Measurements from ENCODE around the gene ZNF710.

The ZNF710 gene

GRCh38 chr15:90079619-90080457 lies 78.7 kb downstream of the ZNF710 start:
- Histone ChIP-seq H3K9ac (ENCODE audit: low read depth, low read length, poor library complexity, severe bottlenecking) (no peak overlapping the region), H3K79me2 (ENCODE audit: insufficient read depth, low read length) (no peaks in the 10 kb centered on the region), H3K9me2 (replicated peaks; ENCODE audit: low read depth, low read length) (no peaks in the 10 kb centered on the region), H3K9me3 (ENCODE audit: insufficient read depth, low read depth, low read length) (no peaks in the 10 kb centered on the region), H3K27me3 (ENCODE audit: insufficient read depth, low read length, poor library complexity, severe bottlenecking) (no peaks in the 10 kb centered on the region), H3K4me2 (ENCODE audit: low read depth, low read length, poor library complexity, severe bottlenecking) (no peak overlapping the region), H3K36me3 (ENCODE audit: insufficient read depth, low read length) (peaks cover 55% of the 10 kb centered on the region; the same call in 1 of the 2 replicates), H3K4me3 (ENCODE audit: low read length, poor library complexity, severe bottlenecking) (no peak overlapping the region), H4K20me1 (ENCODE audit: insufficient read depth, low read length, poor library complexity, severe bottlenecking) (no peaks in the 10 kb centered on the region), H3K4me1 (ENCODE audit: insufficient read depth, low read length, poor library complexity, severe bottlenecking) (no peaks in the 10 kb centered on the region), H2AFZ (ENCODE audit: low read length) (no peak overlapping the region), H3F3A (ENCODE audit: low read depth) (no peaks in the 10 kb centered on the region)
- TF ChIP-seq, protein P1, sequence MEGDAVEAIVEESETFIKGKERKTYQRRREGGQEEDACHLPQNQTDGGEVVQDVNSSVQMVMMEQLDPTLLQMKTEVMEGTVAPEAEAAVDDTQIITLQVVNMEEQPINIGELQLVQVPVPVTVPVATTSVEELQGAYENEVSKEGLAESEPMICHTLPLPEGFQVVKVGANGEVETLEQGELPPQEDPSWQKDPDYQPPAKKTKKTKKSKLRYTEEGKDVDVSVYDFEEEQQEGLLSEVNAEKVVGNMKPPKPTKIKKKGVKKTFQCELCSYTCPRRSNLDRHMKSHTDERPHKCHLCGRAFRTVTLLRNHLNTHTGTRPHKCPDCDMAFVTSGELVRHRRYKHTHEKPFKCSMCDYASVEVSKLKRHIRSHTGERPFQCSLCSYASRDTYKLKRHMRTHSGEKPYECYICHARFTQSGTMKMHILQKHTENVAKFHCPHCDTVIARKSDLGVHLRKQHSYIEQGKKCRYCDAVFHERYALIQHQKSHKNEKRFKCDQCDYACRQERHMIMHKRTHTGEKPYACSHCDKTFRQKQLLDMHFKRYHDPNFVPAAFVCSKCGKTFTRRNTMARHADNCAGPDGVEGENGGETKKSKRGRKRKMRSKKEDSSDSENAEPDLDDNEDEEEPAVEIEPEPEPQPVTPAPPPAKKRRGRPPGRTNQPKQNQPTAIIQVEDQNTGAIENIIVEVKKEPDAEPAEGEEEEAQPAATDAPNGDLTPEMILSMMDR (conservative IDR thresholded peaks at IDR 0.05; ENCODE audit: low read length) = no peak
- no peak for TF ChIP-seq EZH2phosphoT487 (IDR thresholded peaks at IDR 0.05; ENCODE audit: borderline replicate concordance)

DNA sequence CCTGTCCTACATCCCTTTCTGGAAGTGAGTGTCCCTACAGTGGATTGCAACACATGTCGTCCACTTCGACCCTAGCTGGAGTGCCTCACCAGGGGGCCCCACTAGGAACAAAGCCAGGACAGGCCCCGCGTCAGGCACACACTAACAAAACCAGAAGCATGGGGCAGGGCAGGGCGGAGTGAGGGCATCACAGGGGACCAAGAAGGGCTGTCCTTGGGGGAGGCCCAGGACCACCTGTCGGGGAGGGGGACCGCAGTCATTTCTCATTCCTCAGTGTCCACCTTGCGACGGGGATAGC lies 79.3 kb downstream of the ZNF710 start:
- no peak overlapping the region for H2AFZ ChIP-seq (ENCODE audit: low read length)
- H3K4me2 ChIP-seq (ENCODE audit: low read depth, low read length, poor library complexity, severe bottlenecking) = no peak overlapping the region
- no peaks in the 10 kb centered on the region for H3K9me2 ChIP-seq (replicated peaks; ENCODE audit: low read depth, low read length)
- no peak overlapping the region for H3K9ac ChIP-seq (ENCODE audit: low read depth, low read length, poor library complexity, severe bottlenecking)
- no peaks in the 10 kb centered on the region for H4K20me1 ChIP-seq (ENCODE audit: insufficient read depth, low read length, poor library complexity, severe bottlenecking)
- no peak for TF ChIP-seq EZH2phosphoT487 (IDR thresholded peaks at IDR 0.05; ENCODE audit: borderline replicate concordance)
- TF ChIP-seq, protein P1 (conservative IDR thresholded peaks at IDR 0.05; ENCODE audit: low read length) = no peak
- peaks cover 54% of the 10 kb centered on the region; the same call in 1 of the 2 replicates for H3K36me3 ChIP-seq (ENCODE audit: insufficient read depth, low read length)
- H3K4me1 ChIP-seq (ENCODE audit: insufficient read depth, low read length, poor library complexity, severe bottlenecking) = no peaks in the 10 kb centered on the region
- H3F3A ChIP-seq (ENCODE audit: low read depth) = no peaks in the 10 kb centered on the region
- no peaks in the 10 kb centered on the region for H3K79me2 ChIP-seq (ENCODE audit: insufficient read depth, low read length)
- no peak overlapping the region for H3K4me3 ChIP-seq (ENCODE audit: low read length, poor library complexity, severe bottlenecking)
- H3K9me3 ChIP-seq (ENCODE audit: insufficient read depth, low read depth, low read length) = no peaks in the 10 kb centered on the region
- no peaks in the 10 kb centered on the region for H3K27me3 ChIP-seq (ENCODE audit: insufficient read depth, low read length, poor library complexity, severe bottlenecking)

DNA sequence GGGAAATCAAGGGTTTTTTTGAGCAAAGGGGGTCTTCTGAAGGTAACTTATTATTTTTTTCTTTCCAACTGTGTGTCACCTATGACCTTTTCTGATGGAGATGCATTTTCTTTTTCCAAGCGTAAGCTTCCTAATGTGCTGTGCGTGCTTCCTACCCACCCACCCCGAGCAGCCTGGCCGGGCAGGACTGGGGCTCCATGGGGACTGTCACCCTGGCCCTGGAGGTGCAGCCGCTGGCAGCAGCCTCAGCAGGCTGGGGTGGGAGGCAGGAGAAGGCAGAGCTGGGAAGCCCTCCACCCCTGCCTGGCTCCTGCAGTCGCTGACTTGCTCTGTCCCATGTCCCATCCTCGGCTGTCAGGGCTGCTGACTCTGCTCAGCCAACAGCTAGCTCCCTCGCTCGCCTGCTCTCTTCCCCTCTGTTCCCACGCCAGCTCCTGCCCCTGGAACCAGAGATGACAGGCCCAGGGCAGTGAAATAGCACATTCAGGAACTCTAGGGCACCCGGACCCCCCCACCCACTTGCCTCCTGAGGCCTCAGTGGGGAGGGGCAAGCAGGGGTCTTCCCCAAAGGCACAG lies 79.8 kb downstream of the ZNF710 start:
- Histone ChIP-seq H4K20me1 (ENCODE audit: insufficient read depth, low read length, poor library complexity, severe bottlenecking) (no peaks in the 10 kb centered on the region), H3K9me2 (replicated peaks; ENCODE audit: low read depth, low read length) (no peaks in the 10 kb centered on the region), H3K36me3 (ENCODE audit: insufficient read depth, low read length) (peaks cover 49% of the 10 kb centered on the region; the same call in 1 of the 2 replicates), H3K4me1 (ENCODE audit: insufficient read depth, low read length, poor library complexity, severe bottlenecking) (no peaks in the 10 kb centered on the region), H3F3A (ENCODE audit: low read depth) (no peaks in the 10 kb centered on the region), H3K4me3 (ENCODE audit: low read length, poor library complexity, severe bottlenecking) (no peak overlapping the region), H2AFZ (ENCODE audit: low read length) (no peak overlapping the region), H3K27me3 (ENCODE audit: insufficient read depth, low read length, poor library complexity, severe bottlenecking) (no peaks in the 10 kb centered on the region), H3K4me2 (ENCODE audit: low read depth, low read length, poor library complexity, severe bottlenecking) (no peak overlapping the region), H3K9me3 (ENCODE audit: insufficient read depth, low read depth, low read length) (no peaks in the 10 kb centered on the region), H3K9ac (ENCODE audit: low read depth, low read length, poor library complexity, severe bottlenecking) (no peak overlapping the region), H3K79me2 (ENCODE audit: insufficient read depth, low read length) (no peaks in the 10 kb centered on the region)
- no peak for TF ChIP-seq EZH2phosphoT487 (IDR thresholded peaks at IDR 0.05; ENCODE audit: borderline replicate concordance)
- TF ChIP-seq, protein P1 (conservative IDR thresholded peaks at IDR 0.05; ENCODE audit: low read length) = no peak
